ENCODE results near the gene MRPL23.

The MRPL23 gene

GRCh38 chr11:1921574-1922141 lies 25.5 kb upstream of the MRPL23 start:
- no peak for DNase-seq

GRCh38 chr11:1922481-1923081 lies 24.6 kb upstream of the MRPL23 start:
- DNase-seq: no peak

- no peak for DNase-seq
These were observed 23.8 kb upstream of the MRPL23 start for GRCh38 chr11:1923201-1923956.

- DNase-seq: no peak
These were observed 23.0 kb upstream of the MRPL23 start for GRCh38 chr11:1924181-1924580.

- DNase-seq: no peak
These were observed 22.3 kb upstream of the MRPL23 start for GRCh38 chr11:1924646-1925372.

GRCh38 chr11:1925373-1926155 lies 21.6 kb upstream of the MRPL23 start:
- no peak for DNase-seq

- no peak for DNase-seq
These were observed 20.7 kb upstream of the MRPL23 start for GRCh38 chr11:1926156-1927025.

GRCh38 chr11:1927026-1927847 lies 19.9 kb upstream of the MRPL23 start:
- DNase-seq: no peak

GRCh38 chr11:1927848-1928469 lies 19.2 kb upstream of the MRPL23 start:
- no peak for DNase-seq

GRCh38 chr11:1928470-1928890 lies 18.7 kb upstream of the MRPL23 start:
- no peak for DNase-seq

GRCh38 chr11:1928891-1929541 lies 18.1 kb upstream of the MRPL23 start:
- DNase-seq: peak; percentile 7

GRCh38 chr11:1929621-1930461 lies 17.3 kb upstream of the MRPL23 start:
- peak; percentile 7 for DNase-seq

- no peak for DNase-seq
These were observed 16.7 kb upstream of the MRPL23 start for GRCh38 chr11:1930462-1930830.

- DNase-seq: no peak
These were observed 15.6 kb upstream of the MRPL23 start for GRCh38 chr11:1931341-1932104.

GRCh38 chr11:1932105-1932480 lies 15.0 kb upstream of the MRPL23 start:
- DNase-seq: no peak

- no peak for DNase-seq
These were observed 14.5 kb upstream of the MRPL23 start for GRCh38 chr11:1932681-1933080.

- no peak for DNase-seq
These were observed 13.5 kb upstream of the MRPL23 start for GRCh38 chr11:1933416-1934334.
